Measurements from ENCODE around the gene FGF8.
A peak's percentile ranks its signal among the peaks of the same experiment; 100 is the strongest.

DNA sequence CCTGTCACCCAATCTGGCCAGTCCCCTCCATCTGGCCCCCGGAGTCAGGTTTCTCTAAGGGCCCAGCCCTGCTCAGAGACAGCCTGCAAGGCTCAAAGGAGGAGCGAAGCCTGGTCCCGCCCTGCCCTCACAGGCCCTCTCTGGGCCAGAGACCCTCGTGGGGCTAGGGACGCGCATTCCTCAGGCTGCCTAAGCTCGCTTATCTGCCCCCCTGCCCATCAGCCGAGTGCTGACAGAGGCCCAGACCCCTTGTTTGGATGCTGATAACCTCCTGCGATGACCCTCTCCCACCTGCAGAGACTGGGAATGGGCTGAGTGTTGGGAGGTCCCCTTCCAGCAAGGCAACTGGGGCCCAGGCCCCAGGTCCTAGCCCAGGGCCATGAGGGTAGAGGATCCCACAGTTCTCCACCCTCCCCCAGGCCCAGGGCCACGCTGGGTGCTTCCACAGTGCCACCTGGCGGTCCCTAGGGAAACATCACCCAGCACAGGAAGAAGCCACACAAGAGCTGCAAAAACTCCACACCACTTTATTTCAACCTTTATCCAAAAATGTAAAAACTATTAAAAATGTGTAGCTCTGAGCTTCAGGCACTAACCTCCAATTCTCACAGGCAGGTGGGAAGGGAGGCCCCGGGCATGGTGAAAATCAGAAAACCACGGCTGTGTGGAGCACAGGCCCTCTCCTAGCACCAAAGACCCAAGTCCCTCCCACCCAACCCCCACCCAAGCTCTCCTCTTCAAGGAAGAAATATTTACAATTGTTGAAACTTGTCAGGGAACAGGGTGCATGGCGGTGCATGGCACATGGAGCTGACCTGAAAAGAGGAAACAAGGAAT is 5.1 kb upstream of the FGF8 start:
- TF ChIP-seq GABPA (IDR thresholded peaks at IDR 0.05; ENCODE audit: low read depth) (no peak), CHD2 (IDR thresholded peaks at IDR 0.05; ENCODE audit: borderline replicate concordance, low read depth, low read length) (no peak; the same call in 1 of the 2 replicates), SP1 (IDR thresholded peaks at IDR 0.05; ENCODE audit: low read depth, low read length) (no peak), FOXM1 (IDR thresholded peaks at IDR 0.05; ENCODE audit: low read depth, low read length) (no peak), POLR2A (IDR thresholded peaks at IDR 0.05; ENCODE audit: low read depth, low read length) (no peak), YY1 (IDR thresholded peaks at IDR 0.05; ENCODE audit: low read depth, low read length) (peak; percentile 73), POLR2AphosphoS2 (IDR thresholded peaks at IDR 0.05; ENCODE audit: low read depth, low read length) (no peak), CHD4 (IDR thresholded peaks at IDR 0.05) (no peak)
- TF ChIP-seq, protein P1, sequence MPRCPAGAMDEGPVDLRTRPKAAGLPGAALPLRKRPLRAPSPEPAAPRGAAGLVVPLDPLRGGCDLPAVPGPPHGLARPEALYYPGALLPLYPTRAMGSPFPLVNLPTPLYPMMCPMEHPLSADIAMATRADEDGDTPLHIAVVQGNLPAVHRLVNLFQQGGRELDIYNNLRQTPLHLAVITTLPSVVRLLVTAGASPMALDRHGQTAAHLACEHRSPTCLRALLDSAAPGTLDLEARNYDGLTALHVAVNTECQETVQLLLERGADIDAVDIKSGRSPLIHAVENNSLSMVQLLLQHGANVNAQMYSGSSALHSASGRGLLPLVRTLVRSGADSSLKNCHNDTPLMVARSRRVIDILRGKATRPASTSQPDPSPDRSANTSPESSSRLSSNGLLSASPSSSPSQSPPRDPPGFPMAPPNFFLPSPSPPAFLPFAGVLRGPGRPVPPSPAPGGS (IDR thresholded peaks at IDR 0.05; ENCODE audit: borderline replicate concordance, insufficient read depth, low read depth, low read length, poor library complexity, severe bottlenecking), result no peak
- TF ChIP-seq, protein P2, sequence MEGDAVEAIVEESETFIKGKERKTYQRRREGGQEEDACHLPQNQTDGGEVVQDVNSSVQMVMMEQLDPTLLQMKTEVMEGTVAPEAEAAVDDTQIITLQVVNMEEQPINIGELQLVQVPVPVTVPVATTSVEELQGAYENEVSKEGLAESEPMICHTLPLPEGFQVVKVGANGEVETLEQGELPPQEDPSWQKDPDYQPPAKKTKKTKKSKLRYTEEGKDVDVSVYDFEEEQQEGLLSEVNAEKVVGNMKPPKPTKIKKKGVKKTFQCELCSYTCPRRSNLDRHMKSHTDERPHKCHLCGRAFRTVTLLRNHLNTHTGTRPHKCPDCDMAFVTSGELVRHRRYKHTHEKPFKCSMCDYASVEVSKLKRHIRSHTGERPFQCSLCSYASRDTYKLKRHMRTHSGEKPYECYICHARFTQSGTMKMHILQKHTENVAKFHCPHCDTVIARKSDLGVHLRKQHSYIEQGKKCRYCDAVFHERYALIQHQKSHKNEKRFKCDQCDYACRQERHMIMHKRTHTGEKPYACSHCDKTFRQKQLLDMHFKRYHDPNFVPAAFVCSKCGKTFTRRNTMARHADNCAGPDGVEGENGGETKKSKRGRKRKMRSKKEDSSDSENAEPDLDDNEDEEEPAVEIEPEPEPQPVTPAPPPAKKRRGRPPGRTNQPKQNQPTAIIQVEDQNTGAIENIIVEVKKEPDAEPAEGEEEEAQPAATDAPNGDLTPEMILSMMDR (IDR thresholded peaks at IDR 0.05 in 2 of 3, conservative IDR thresholded peaks at IDR 0.05 in 1 of 3; ENCODE audit: control insufficient read depth in 2 of 3, extremely low read depth in 1 of 3, insufficient read depth in 1 of 3, low read depth in 3 of 3, low read length in 3 of 3), result peak; percentile 93 to 95 (median 93); a peak in 5 of 6 replicates
- TF ChIP-seq, protein P3, sequence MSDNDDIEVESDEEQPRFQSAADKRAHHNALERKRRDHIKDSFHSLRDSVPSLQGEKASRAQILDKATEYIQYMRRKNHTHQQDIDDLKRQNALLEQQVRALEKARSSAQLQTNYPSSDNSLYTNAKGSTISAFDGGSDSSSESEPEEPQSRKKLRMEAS (IDR thresholded peaks at IDR 0.05; ENCODE audit: low read depth, low read length), result no peak
